Right lobe of liver (tissue), 6 donors: ENCODE results near the gene CA5A. TPM values are rescaled to one million over a fixed set of nuclear protein-coding genes. Genes with fewer than 3 reads are reported as not detected.
A peak's percentile ranks its signal among the peaks of the same experiment; 100 is the strongest.

Experiments used
- ATAC-seq, 4 donors: fragments of 200-7000 bp; cut with Tn5 transposase; one replicate each; pipeline ENCODE4 v1.9.1; 2020; ENCODE audit warnings: mild to moderate bottlenecking in 4 of 4, moderate library complexity in 4 of 4
- DNase-seq, 3 donors: peaks; one replicate each; pipeline ENCODE4 v3.0.0-alpha.2; 2020
- H3K27ac ChIP-seq, 3 donors: fragments of 200-600 bp; one replicate each; pipeline ENCODE4 v1.8.0; 2022
- H3K27me3 ChIP-seq, 2 donors: fragments of 200-600 bp; one replicate each; pipeline ENCODE4 v1.8.0; 2022
- H3K36me3 ChIP-seq, 4 donors: fragments of 200-600 bp; sonication (generic) in 1 of 4; one replicate each; pipeline versions ENCODE4 v1.5.1 to v1.8.0; 2017 to 2022; ENCODE audit warnings: control low read depth in 1 of 4
- H3K4me1 ChIP-seq, 4 donors: fragments of 200-600 bp; sonication (generic) in 1 of 4; one replicate each; pipeline versions ENCODE4 v1.5.1 to v1.8.0; 2017 to 2022; ENCODE audit warnings: control low read depth in 1 of 4
- H3K4me3 ChIP-seq, 3 donors: fragments of 200-600 bp; one replicate each; pipeline ENCODE4 v1.8.0; 2022
- H3K9me3 ChIP-seq, 4 donors: fragments of 200-600 bp; sonication (generic) in 1 of 4; one replicate each; pipeline versions ENCODE4 v1.5.1 to v1.8.0; 2017 to 2022; ENCODE audit warnings: control low read depth in 1 of 4
- POLR2A ChIP-seq: fragments of 450-650 bp; IDR thresholded peaks from one replicate; pipeline ENCODE4 v1.6.1; 2017; ENCODE audit warnings: antibody characterized with exemption, mild to moderate bottlenecking
- WGBS: methylation state at CpG from one replicate; pipeline ENCODE4 v1.1.6; 2018; ENCODE audit warnings: low coverage, low lambda C conversion rate; ENCODE audit not compliant: insufficient coverage; ENCODE audit errors: missing lambda C conversion rate; 5-methylcytosine and 5-hydroxymethylcytosine counted together
- intact Hi-C, 2 donors: fragments of 100-400 bp; cut with DNase I; formaldehyde crosslinking; loops; one replicate each; pipeline versions ENCODE4 v1.11.2 to v1.14.1; 2022
- total RNA-seq, 6 experiments: library from RNA; depleted of rRNA in 2 of 6; stranded (reverse); fragments of >200 nt in 2 of 6; fragmentation: NEBNext Ultra II Directional in 3 of 6; extraction: Animal tissue kit (Norgen Biotek cat#: 25700) in 3 of 6; gene quantifications; one replicate each; pipeline versions ENCODE4 v1.1.0 to v1.2.4, GENCODE V29; 2016 to 2023
- TF ChIP-seq, protein P1 (sequence below), 4 donors: fragments of 200-600 bp in 3 of 4; fragments of 450-650 bp in 1 of 4; IDR thresholded peaks; one replicate each; pipeline versions ENCODE4 v1.5.1 to v1.8.0; 2016 to 2022; ENCODE audit warnings: antibody characterized with exemption in 4 of 4, mild to moderate bottlenecking in 2 of 4
- donor health status: DM: no; HTN: yes; CAD: no.
- donor health status: DM: no; HTN: no; CAD: no.
- donor health status: DM: no; HTN: no; CAD: no.
- donor health status: DM: no; HTN: yes; CAD: no.
- donor health status: DM: no; HTN: yes; CAD: no.

The CA5A gene
- total RNA-seq, 6 experiments from 2014 or later = 26.5 to 59.6 (median 30.2) TPM

- WGBS = 71% methylated on average over 1 of the region's 11 CpGs
- DNase-seq (no peak), ATAC-seq (no peak)
- Histone ChIP-seq H3K36me3 (no peaks in the 10 kb centered on the region), H3K4me1 (peaks cover 0 to 16% (median 8%) of the 10 kb centered on the region in 4 donors), H3K27me3 (no peaks in the 10 kb centered on the region), H3K4me3 (no peak overlapping the region), H3K27ac (no peak overlapping the region), H3K9me3 (no peaks in the 10 kb centered on the region)
- TF ChIP-seq, protein P1, sequence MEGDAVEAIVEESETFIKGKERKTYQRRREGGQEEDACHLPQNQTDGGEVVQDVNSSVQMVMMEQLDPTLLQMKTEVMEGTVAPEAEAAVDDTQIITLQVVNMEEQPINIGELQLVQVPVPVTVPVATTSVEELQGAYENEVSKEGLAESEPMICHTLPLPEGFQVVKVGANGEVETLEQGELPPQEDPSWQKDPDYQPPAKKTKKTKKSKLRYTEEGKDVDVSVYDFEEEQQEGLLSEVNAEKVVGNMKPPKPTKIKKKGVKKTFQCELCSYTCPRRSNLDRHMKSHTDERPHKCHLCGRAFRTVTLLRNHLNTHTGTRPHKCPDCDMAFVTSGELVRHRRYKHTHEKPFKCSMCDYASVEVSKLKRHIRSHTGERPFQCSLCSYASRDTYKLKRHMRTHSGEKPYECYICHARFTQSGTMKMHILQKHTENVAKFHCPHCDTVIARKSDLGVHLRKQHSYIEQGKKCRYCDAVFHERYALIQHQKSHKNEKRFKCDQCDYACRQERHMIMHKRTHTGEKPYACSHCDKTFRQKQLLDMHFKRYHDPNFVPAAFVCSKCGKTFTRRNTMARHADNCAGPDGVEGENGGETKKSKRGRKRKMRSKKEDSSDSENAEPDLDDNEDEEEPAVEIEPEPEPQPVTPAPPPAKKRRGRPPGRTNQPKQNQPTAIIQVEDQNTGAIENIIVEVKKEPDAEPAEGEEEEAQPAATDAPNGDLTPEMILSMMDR (IDR thresholded peaks at IDR 0.05) = no peak
- TF ChIP-seq POLR2A = no peak
- intact Hi-C loops = no loop called here
Measured at GRCh38 chr16:87965417-87965816, 29.1 kb upstream of the CA5A start.

- WGBS = 76% methylated on average over 6 of the region's 19 CpGs
- DNase-seq = no peak
- H3K27me3 ChIP-seq = no peaks in the 10 kb centered on the region
- H3K27ac ChIP-seq = peak overlapping the region in 2 of 3 donors; percentile 13 to 15
- H3K36me3 ChIP-seq = no peaks in the 10 kb centered on the region
- no peak for ATAC-seq
- peaks cover 0 to 16% (median 8%) of the 10 kb centered on the region in 4 donors for H3K4me1 ChIP-seq
- no peaks in the 10 kb centered on the region for H3K9me3 ChIP-seq
- no peak overlapping the region for H3K4me3 ChIP-seq
- intact Hi-C loops = no loop called here
- no peak for TF ChIP-seq POLR2A
- TF ChIP-seq, protein P1 (IDR thresholded peaks at IDR 0.05) = no peak
Measured at GRCh38 chr16:87964049-87964659, 27.8 kb upstream of the CA5A start.

GRCh38 chr16:87963400-87963799 lies 27.1 kb upstream of the CA5A start:
- WGBS = 64% methylated on average over 9 of the region's 9 CpGs
- DNase-seq (no peak), ATAC-seq (peak in 3 of 4 donors; percentile 47 to 72 (median 57))
- Histone ChIP-seq H3K36me3 (no peaks in the 10 kb centered on the region), H3K4me3 (no peak overlapping the region), H3K4me1 (peaks cover 0 to 16% (median 8%) of the 10 kb centered on the region in 4 donors), H3K27me3 (no peaks in the 10 kb centered on the region), H3K27ac (peak overlapping the region in 2 of 3 donors; percentile 13 to 25), H3K9me3 (no peaks in the 10 kb centered on the region)
- TF ChIP-seq, protein P1 (IDR thresholded peaks at IDR 0.05) = no peak
- no peak for TF ChIP-seq POLR2A
- intact Hi-C loops = no loop called here

- no peaks in the 10 kb centered on the region for H3K9me3 ChIP-seq
- TF ChIP-seq POLR2A = no peak
- TF ChIP-seq, protein P1 (IDR thresholded peaks at IDR 0.05) = no peak
- no peak overlapping the region for H3K4me3 ChIP-seq
- intact Hi-C loops = no loop called here
- H3K27ac ChIP-seq = no peak overlapping the region
- DNase-seq (no peak), ATAC-seq (no peak)
- H3K4me1 ChIP-seq = peaks cover 0 to 10% (median 5%) of the 10 kb centered on the region in 4 donors
- H3K27me3 ChIP-seq = no peaks in the 10 kb centered on the region
- 89% methylated on average over 3 of the region's 4 CpGs for WGBS
- peaks cover 0 to 6% (median 0%) of the 10 kb centered on the region in 4 donors for H3K36me3 ChIP-seq
Measured at GRCh38 chr16:87961623-87962022, 25.3 kb upstream of the CA5A start.
